GM18505 (cell line): Measurements from ENCODE around the gene TRAPPC1.

Source experiments
- ATAC-seq: cut with Tn5 transposase; IDR thresholded peaks from one replicate; pipeline ENCODE4 v1.9.1; 2021; ENCODE audit not compliant: unreplicated experiment
- POLR2A ChIP-seq: IDR thresholded peaks from 4 replicates; pipeline ENCODE4 v1.6.1; 2011; ENCODE audit warnings: borderline replicate concordance; ENCODE audit not compliant: insufficient read depth, insufficient read length; ENCODE audit errors: extremely low read depth

Gene TRAPPC1

GRCh38 chr17:7922845-7923628 is 8.7 kb downstream of the TRAPPC1 start:
- ATAC-seq = no peak
- peak; percentile 37 for TF ChIP-seq POLR2A

GRCh38 chr17:7922269-7922844 is 9.4 kb downstream of the TRAPPC1 start:
- no peak for ATAC-seq
- no peak for TF ChIP-seq POLR2A

GRCh38 chr17:7916808-7917207 is 14.9 kb downstream of the TRAPPC1 start:
- TF ChIP-seq POLR2A = no peak
- ATAC-seq = no peak

- ATAC-seq = peak; percentile 12
- TF ChIP-seq POLR2A = no peak
These were observed 15.4 kb downstream of the TRAPPC1 start for GRCh38 chr17:7916385-7916682.

- ATAC-seq = peak; percentile 65
- peak; percentile 54 for TF ChIP-seq POLR2A
These were observed 15.9 kb downstream of the TRAPPC1 start, which contains the start of gene RNF227 for GRCh38 chr17:7915611-7916384. Gene RNF227 (minus strand): TSS chr17:7916289. CDS start chr17:7916195, 94 bp downstream.

- no peak for TF ChIP-seq POLR2A
- ATAC-seq = no peak
These were observed 16.6 kb downstream of the TRAPPC1 start for GRCh38 chr17:7915179-7915610.

GRCh38 chr17:7912927-7913524 is 18.7 kb downstream of the TRAPPC1 start:
- TF ChIP-seq POLR2A = no peak
- no peak for ATAC-seq

- TF ChIP-seq POLR2A = no peak
- no peak for ATAC-seq
These were observed 20.6 kb downstream of the TRAPPC1 start for GRCh38 chr17:7911116-7911515.

GRCh38 chr17:7910711-7911110 is 21.0 kb downstream of the TRAPPC1 start:
- no peak for TF ChIP-seq POLR2A
- no peak for ATAC-seq

GRCh38 chr17:7910281-7910680 is 21.5 kb downstream of the TRAPPC1 start:
- TF ChIP-seq POLR2A = no peak
- no peak for ATAC-seq

- TF ChIP-seq POLR2A = no peak
- ATAC-seq = no peak
These were observed 22.7 kb downstream of the TRAPPC1 start for GRCh38 chr17:7909089-7909488.

GRCh38 chr17:7903154-7904103 is 28.3 kb downstream of the TRAPPC1 start:
- TF ChIP-seq POLR2A = no peak
- ATAC-seq = no peak

GRCh38 chr17:7897773-7898172 is 34.0 kb downstream of the TRAPPC1 start:
- ATAC-seq = no peak
- TF ChIP-seq POLR2A = no peak

- ATAC-seq = no peak
- no peak for TF ChIP-seq POLR2A
These were observed 34.7 kb downstream of the TRAPPC1 start for GRCh38 chr17:7897090-7897489.
